HEK293 (cell line): ENCODE measurements around the gene INO80B.

ENCODE experiments used
- CTCF ChIA-PET: fragments of 350-600 bp; formaldehyde crosslinking; extraction: SDS; loops from one replicate; lab custom pipeline; 2021; ENCODE audit warnings: antibody characterized with exemption; lab: Yijun Ruan, JAX
- POLR2A ChIA-PET: fragments of 300-600 bp; formaldehyde crosslinking; extraction: SDS; loops from one replicate; lab custom pipeline; 2020; ENCODE audit warnings: antibody characterized with exemption, inconsistent platforms; lab: Yijun Ruan, JAX
- H3K27ac ChIP-seq: fragments of 200-500 bp; sonication (Bioruptor generic); 2 replicates; pipeline ENCODE4 v1.5.1; 2014; ENCODE audit warnings: low read depth, low read length, control low read depth, inconsistent platforms; ENCODE audit errors: extremely low read depth
- H3K36me3 ChIP-seq, 2 experiments: fragments of 200-500 bp in 1 of 2; sonication (Bioruptor generic) in 1 of 2; 1 replicate in 1 of 2; 2 replicates in 1 of 2; pipeline ENCODE4 v1.5.1; 2014 to 2017; ENCODE audit warnings: inconsistent platforms in 2 of 2, low read length in 2 of 2; ENCODE audit not compliant: control insufficient read depth in 2 of 2, insufficient read depth in 1 of 2
- H3K4me1 ChIP-seq: fragments of 200-500 bp; sonication (Bioruptor generic); 2 replicates; pipeline ENCODE4 v1.5.1; 2014; ENCODE audit warnings: mild to moderate bottlenecking, low read length, inconsistent platforms; ENCODE audit not compliant: control insufficient read depth, insufficient read depth
- H3K4me3 ChIP-seq: 2 replicates; pipeline ENCODE4 v1.5.1; 2011; ENCODE audit warnings: low read depth, mild to moderate bottlenecking, control low read depth, low read length, moderate library complexity
- H3K9me3 ChIP-seq: fragments of 200-500 bp; sonication (Bioruptor generic); 2 replicates; pipeline ENCODE4 v1.5.1; 2014; ENCODE audit warnings: low read depth, low read length, inconsistent platforms; ENCODE audit not compliant: control insufficient read depth, insufficient read depth
- KLF17 ChIP-seq: fragments of 450-650 bp; formaldehyde crosslinking; IDR thresholded peaks from 2 replicates; pipeline ENCODE4 v1.5.1; 2016; ENCODE audit warnings: missing biosample characterization, missing genetic modification characterization
- MZF1 ChIP-seq: fragments of 450-650 bp; formaldehyde crosslinking; IDR thresholded peaks from 2 replicates; pipeline ENCODE4 v1.5.1; 2017; ENCODE audit warnings: missing biosample characterization, missing genetic modification characterization, borderline replicate concordance
- OVOL3 ChIP-seq: fragments of 450-650 bp; formaldehyde crosslinking; IDR thresholded peaks from 2 replicates; pipeline ENCODE4 v1.5.1; 2016; ENCODE audit warnings: missing biosample characterization, missing genetic modification characterization
- SP2 ChIP-seq: fragments of 450-650 bp; formaldehyde crosslinking; IDR thresholded peaks from 2 replicates; pipeline ENCODE4 v1.5.1; 2016; ENCODE audit warnings: missing biosample characterization, missing genetic modification characterization
- TCF7L2 ChIP-seq: IDR thresholded peaks from 2 replicates; pipeline ENCODE4 v1.6.1; 2011; ENCODE audit warnings: low read depth, mild to moderate bottlenecking, inconsistent platforms, low read length, moderate library complexity, borderline replicate concordance
- WT1 ChIP-seq: fragments of 450-650 bp; formaldehyde crosslinking; IDR thresholded peaks from 2 replicates; pipeline ENCODE4 v1.5.1; 2016; ENCODE audit warnings: missing biosample characterization, missing genetic modification characterization
- YY1 ChIP-seq: fragments of 450-650 bp; formaldehyde crosslinking; IDR thresholded peaks from 2 replicates; pipeline ENCODE4 v1.5.1; 2018; ENCODE audit warnings: missing biosample characterization, missing genetic modification characterization
- ZBTB20 ChIP-seq: fragments of 450-650 bp; formaldehyde crosslinking; IDR thresholded peaks from 2 replicates; pipeline ENCODE4 v1.5.1; 2016; ENCODE audit warnings: missing biosample characterization, missing genetic modification characterization
- ZBTB48 ChIP-seq: fragments of 450-650 bp; formaldehyde crosslinking; IDR thresholded peaks from 2 replicates; pipeline ENCODE4 v1.5.1; 2016; ENCODE audit warnings: missing biosample characterization, missing genetic modification characterization
- ZFP69B ChIP-seq: fragments of 450-650 bp; formaldehyde crosslinking; IDR thresholded peaks from 2 replicates; pipeline ENCODE4 v1.5.1; 2016; ENCODE audit warnings: missing biosample characterization, missing genetic modification characterization
- ZNF138 ChIP-seq: fragments of 450-650 bp; formaldehyde crosslinking; IDR thresholded peaks from 2 replicates; pipeline ENCODE4 v1.5.1; 2016; ENCODE audit warnings: missing biosample characterization, missing genetic modification characterization, borderline replicate concordance
- ZNF174 ChIP-seq: fragments of 450-650 bp; formaldehyde crosslinking; IDR thresholded peaks from 2 replicates; pipeline ENCODE4 v1.5.0; 2017; ENCODE audit warnings: missing biosample characterization, mild to moderate bottlenecking, missing genetic modification characterization
- ZNF2 ChIP-seq: fragments of 450-650 bp; formaldehyde crosslinking; IDR thresholded peaks from 2 replicates; pipeline ENCODE4 v1.5.1; 2016; ENCODE audit warnings: missing biosample characterization, missing genetic modification characterization
- ZNF211 ChIP-seq: fragments of 450-650 bp; formaldehyde crosslinking; IDR thresholded peaks from 2 replicates; pipeline ENCODE4 v1.5.1; 2016; ENCODE audit warnings: low read depth, missing biosample characterization, missing genetic modification characterization
- ZNF280D ChIP-seq: fragments of 450-650 bp; formaldehyde crosslinking; IDR thresholded peaks from 2 replicates; pipeline ENCODE4 v1.5.1; 2016; ENCODE audit warnings: missing biosample characterization, missing genetic modification characterization
- ZNF391 ChIP-seq: fragments of 450-650 bp; formaldehyde crosslinking; IDR thresholded peaks from 2 replicates; pipeline ENCODE4 v1.5.1; 2016; ENCODE audit warnings: low read depth, missing biosample characterization, missing genetic modification characterization, borderline replicate concordance
- ZNF398 ChIP-seq: fragments of 450-650 bp; formaldehyde crosslinking; IDR thresholded peaks from 2 replicates; pipeline ENCODE4 v1.5.1; 2017; ENCODE audit warnings: missing biosample characterization, missing genetic modification characterization
- ZNF404 ChIP-seq: fragments of 450-650 bp; formaldehyde crosslinking; IDR thresholded peaks from 2 replicates; pipeline ENCODE4 v1.5.1; 2017; ENCODE audit warnings: missing biosample characterization, missing genetic modification characterization
- ZNF488 ChIP-seq: fragments of 450-650 bp; formaldehyde crosslinking; IDR thresholded peaks from 2 replicates; pipeline ENCODE4 v1.5.1; 2016; ENCODE audit warnings: missing biosample characterization, missing genetic modification characterization
- ZNF548 ChIP-seq: fragments of 450-650 bp; formaldehyde crosslinking; IDR thresholded peaks from 2 replicates; pipeline ENCODE4 v1.5.1; 2016; ENCODE audit warnings: missing biosample characterization, missing genetic modification characterization
- ZNF596 ChIP-seq: fragments of 450-650 bp; IDR thresholded peaks from 2 replicates; pipeline ENCODE4 v1.5.0; 2018; ENCODE audit warnings: missing biosample characterization, mild to moderate bottlenecking, missing genetic modification characterization, moderate library complexity
- ZNF623 ChIP-seq: fragments of 450-650 bp; formaldehyde crosslinking; IDR thresholded peaks from 2 replicates; pipeline ENCODE4 v1.5.1; 2016; ENCODE audit warnings: missing biosample characterization, missing genetic modification characterization
- ZNF654 ChIP-seq: fragments of 450-650 bp; formaldehyde crosslinking; IDR thresholded peaks from 2 replicates; pipeline ENCODE4 v1.5.1; 2016; ENCODE audit warnings: low read depth, missing biosample characterization, missing genetic modification characterization
- ZNF670 ChIP-seq: fragments of 450-650 bp; formaldehyde crosslinking; IDR thresholded peaks from 2 replicates; pipeline ENCODE4 v1.5.1; 2016; ENCODE audit warnings: missing biosample characterization, missing genetic modification characterization, low read depth
- ZNF792 ChIP-seq: fragments of 450-650 bp; formaldehyde crosslinking; IDR thresholded peaks from 2 replicates; pipeline ENCODE4 v1.5.1; 2016; ENCODE audit warnings: missing biosample characterization, missing genetic modification characterization
- ZSCAN4 ChIP-seq: fragments of 450-650 bp; formaldehyde crosslinking; IDR thresholded peaks from 2 replicates; pipeline ENCODE4 v1.5.1; 2017; ENCODE audit warnings: missing biosample characterization, missing genetic modification characterization

The INO80B gene

GRCh38 chr2:74462054-74462785 is 7.3 kb downstream of the INO80B start:
- TF ChIP-seq ZFP69B (tag by site-specific recombination) (no peak), ZNF548 (tag by site-specific recombination) (no peak), ZNF391 (tag by site-specific recombination) (no peak), ZNF211 (tag by site-specific recombination) (no peak), ZBTB20 (tag by site-specific recombination) (no peak), ZNF488 (no peak), ZNF174 (no peak), ZNF670 (tag by site-specific recombination) (no peak), YY1 (tag by site-specific recombination) (no peak), KLF17 (tag by site-specific recombination) (no peak), SP2 (tag by site-specific recombination) (no peak), ZNF2 (tag by site-specific recombination) (no peak), ZBTB48 (no peak), ZNF398 (no peak), ZNF654 (tag by site-specific recombination) (no peak), WT1 (no peak), ZSCAN4 (tag by site-specific recombination) (no peak)
- TF ChIP-seq, all 188 proteins: peak for 0
- CTCF ChIA-PET = interaction anchor here (0.9 kb wide), 1 partner anchor 10 kb away, joined by 3 read pairs; the partner anchor contains the start of gene MRPL53
- Histone ChIP-seq H3K4me3 (no peak overlapping the region), H3K9me3 (no peaks in the 10 kb centered on the region), H3K4me1 (no peaks in the 10 kb centered on the region), H3K27ac (no peak overlapping the region), H3K36me3 (peaks cover 0 to 31% of the 10 kb centered on the region in 2 experiments; a peak in 1 of 3 replicates)
- POLR2A ChIA-PET = interaction anchor here (0.8 to 2.2 kb wide), 3 partner anchors 10 to 71 kb away, joined by 3 to 13 read pairs (median 4); partner anchors contain the start of genes CCDC142 and MRPL53

GRCh38 chr2:74462786-74463105 is 7.9 kb downstream of the INO80B start:
- 0 out of 2 replicates have a peak overlapping the region, but pooled peaks have one; percentile 42 for H3K27ac ChIP-seq
- ChIA-PET CTCF (no interaction called here), POLR2A (interaction anchor here (1.1 kb wide), 1 partner anchor 72 kb away, joined by 4 read pairs; no protein-coding TSS in a partner anchor)
- H3K4me3 ChIP-seq = no peak overlapping the region
- H3K4me1 ChIP-seq = no peaks in the 10 kb centered on the region
- peaks cover 0 to 31% of the 10 kb centered on the region in 2 experiments; a peak in 1 of 3 replicates for H3K36me3 ChIP-seq
- H3K9me3 ChIP-seq = no peaks in the 10 kb centered on the region
- TF ChIP-seq ZNF138 (tag by site-specific recombination) (no peak), TCF7L2 (no peak), ZNF792 (tag by site-specific recombination) (no peak), ZNF596 (no peak), ZNF280D (no peak), MZF1 (tag by site-specific recombination) (no peak), ZNF623 (tag by site-specific recombination) (no peak), OVOL3 (tag by site-specific recombination) (no peak), ZNF404 (no peak)
